Stimulated activated CD4-positive, alpha-beta T cell treated with anti-CD3 and anti-CD28 coated beads, Interleukin-12 subunit alpha, Interleukin-12 subunit beta, amount 100 ng/mL, for 4 hours (primary cell): ENCODE measurements around the gene ERBB4.

Source experiments
- DNase-seq: peaks from one replicate; pipeline ENCODE4 v3.0.0-alpha.2; 2020

The ERBB4 gene

DNA sequence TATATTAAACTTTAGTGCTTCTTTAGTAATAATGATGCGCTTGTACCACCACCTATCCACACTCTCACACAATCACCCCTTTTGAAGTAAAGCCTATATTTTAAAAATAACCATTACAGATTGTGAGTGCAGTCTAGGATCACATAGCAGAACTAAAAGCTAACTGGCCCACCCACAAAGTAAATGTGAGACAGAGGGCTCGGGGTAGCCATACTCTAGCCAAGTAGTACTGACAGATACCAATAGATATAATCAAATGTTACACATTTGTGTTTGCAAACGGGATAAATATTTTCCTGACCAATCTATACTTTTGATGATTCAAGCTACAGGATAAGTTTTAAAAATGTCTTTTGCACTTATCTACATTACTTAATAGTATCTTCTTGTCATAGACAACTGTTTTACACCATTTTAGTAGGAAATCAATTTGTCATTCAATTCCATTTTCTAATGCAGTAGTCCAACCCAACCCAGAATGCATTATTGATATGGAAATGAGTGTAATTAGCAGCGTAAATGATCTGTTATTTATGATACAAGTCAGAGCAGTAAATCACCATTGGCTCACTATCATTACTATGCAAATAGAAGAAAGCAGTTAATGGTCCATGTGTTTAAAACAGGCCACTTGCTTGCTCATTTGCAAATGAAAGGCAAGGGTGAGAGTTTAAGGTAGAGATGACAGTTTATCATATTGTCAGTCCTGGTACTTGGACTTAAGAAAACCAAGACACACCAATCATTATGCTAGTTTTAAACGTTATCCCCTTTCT lies 111.8 kb downstream of the ERBB4 start:
- DNase-seq: no peak

DNA sequence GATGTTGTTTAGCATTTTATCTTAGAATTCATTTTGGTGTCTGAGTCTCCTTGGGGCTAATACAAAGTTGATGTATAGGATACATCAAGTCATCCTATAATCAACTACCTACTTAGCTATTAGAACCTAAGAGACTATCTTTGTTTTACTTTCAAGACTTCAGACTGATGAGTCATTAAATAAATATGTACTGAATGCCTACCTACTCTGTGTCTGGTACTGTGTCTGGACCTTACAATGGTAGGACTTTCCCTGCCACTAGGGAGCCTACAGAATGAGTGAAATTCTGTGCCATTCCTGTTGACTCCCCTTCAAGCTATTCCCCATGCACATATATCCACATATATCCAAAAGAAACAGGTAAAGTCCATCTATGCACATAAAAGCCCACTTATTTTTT lies 114.5 kb downstream of the ERBB4 start:
- DNase-seq: no peak

DNA sequence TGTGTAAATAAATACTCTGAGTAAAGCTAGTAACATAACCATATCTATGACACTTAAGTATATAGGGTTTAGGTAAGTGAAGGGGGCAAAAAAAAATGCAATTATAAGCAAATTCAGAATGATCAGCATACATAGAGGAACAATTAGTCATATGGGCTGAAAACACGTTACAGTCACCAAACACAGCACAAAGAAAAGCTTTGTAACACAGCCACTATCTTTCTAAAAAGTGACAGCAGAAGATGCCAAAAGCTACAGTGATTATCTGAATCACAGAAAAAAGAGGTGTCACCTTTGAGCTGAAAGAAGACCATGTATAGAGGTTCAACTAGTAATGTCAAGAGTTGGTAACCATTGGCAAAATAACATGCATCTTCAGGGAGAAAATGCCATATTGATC lies 115.5 kb downstream of the ERBB4 start:
- DNase-seq: no peak

DNA sequence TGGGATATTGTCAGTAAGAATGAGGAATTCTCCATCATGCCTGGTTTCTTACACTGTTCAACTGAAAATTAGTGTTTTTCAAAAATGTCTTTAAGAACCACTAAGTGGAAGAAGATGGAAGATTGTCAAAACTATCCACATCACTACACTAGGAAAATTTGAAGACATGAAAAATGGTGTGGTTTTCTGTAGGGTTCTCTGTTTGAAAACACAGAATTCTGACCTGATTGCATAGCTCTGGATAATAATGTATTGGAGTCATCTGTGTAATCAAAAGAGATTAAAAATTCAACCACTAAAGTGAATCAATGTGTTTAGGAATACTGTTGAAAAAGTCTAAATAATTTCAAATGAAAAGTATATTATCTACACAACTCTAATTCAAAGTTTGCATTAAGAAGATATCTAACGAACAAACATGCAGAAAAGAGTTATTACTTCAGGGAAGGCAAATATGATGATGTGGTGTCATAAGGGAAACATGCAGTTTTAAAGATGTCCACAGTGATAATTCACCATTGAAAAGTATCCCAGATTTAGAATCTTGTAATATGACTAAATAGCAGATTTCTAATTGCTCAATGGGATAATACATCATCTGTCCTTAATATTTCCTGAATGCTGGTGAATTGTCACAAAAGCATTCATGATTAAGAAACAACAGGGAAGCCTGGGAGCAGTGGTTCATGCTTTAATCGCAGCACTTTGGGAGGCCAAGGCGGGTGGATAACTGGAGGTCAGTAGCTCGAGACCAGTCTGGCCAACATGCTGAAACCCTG lies 116.9 kb downstream of the ERBB4 start:
- no peak for DNase-seq

DNA sequence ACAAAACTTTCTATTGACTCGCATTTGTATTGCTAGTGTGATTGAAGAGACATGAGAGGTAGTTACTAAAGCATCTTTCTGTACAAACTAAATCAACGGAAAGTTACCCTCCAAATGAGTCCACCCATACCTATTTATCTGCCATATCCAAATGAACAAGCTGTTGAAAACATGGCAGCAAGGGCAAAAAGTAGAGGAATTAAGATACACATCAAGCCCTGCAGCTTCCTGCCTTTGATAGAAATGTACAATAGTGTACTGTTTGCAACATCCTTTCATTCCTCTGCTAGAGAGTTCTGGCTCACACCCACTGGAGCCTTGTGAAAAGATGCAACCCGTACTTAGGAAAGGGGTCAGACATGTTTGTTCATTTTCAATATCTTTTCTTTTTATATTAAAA lies 122.5 kb downstream of the ERBB4 start:
- DNase-seq: no peak

DNA sequence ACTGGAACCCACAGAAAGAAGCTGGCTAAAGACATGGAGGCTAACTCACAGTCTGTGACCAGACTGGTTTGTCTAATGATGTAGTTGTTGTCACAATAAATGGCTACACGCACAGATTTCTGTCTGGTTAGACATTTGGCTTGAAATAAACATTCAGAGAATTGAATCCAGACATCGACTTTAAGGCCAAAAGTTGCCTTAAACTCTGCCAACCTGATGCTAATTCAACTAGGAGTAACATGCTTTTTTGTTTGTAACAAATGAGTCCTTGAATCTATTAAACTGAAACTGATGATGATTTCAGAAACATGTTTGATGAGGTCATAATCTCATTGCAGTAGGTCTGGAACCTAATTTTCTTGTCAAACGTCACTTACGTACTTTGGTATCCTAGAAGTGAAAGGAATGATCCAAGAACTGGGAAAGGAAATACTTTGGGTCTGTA lies 123.8 kb downstream of the ERBB4 start:
- no peak for DNase-seq

DNA sequence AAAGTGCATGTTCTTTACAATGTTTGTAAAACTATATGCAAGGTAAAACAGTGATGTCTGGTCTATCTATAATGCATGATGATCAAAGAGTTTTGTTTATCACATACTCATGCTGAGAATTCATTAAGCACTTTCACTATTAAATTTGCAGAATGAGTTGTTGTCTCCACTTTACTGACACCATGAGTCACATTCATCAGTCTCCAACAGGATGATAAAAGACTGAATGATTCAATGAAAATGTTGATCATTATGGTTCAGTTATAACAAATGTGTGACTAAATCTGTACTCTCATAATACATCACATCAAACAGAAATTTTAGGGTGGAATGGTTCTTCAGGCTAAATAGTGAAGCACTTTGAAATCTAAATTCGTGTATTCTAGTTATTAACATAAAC lies 129.0 kb downstream of the ERBB4 start:
- no peak for DNase-seq

DNA sequence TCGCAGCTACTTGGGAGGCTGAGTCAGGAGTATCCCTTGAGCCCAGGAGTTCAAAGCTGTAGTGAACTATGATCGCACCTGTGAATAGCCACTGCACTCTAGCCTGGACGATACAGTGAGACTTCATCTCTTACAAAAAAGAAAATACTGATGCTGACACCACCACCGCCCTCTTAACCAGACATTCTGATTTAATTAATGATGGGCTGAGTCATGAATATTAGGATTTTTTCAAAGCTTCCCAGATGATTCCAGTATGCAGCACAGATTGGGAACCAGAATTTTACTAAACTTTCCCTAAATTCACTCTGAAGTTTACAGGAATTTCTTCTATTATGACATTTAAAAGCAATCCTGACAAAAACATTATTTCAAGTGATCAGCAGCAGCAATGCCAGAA lies 130.1 kb downstream of the ERBB4 start:
- no peak for DNase-seq

DNA sequence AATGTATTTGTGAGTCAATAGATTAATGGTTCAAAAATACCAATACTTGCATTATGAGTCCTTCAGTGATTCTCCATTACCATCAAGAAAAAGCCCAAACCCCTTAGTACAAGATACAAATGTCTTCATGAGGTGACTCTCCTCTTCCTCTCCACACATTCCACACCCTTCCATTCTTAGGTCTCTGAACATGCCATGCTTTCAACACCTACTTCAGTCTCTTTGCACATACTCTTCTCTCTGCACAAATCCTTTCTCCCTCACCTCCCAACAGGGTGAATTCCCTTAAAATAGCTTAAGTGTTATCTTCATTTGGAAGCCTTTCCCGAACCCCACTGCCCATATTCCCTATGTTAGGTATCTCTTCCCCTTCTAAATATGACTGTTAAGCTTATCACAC lies 131.9 kb downstream of the ERBB4 start:
- DNase-seq: no peak

DNA sequence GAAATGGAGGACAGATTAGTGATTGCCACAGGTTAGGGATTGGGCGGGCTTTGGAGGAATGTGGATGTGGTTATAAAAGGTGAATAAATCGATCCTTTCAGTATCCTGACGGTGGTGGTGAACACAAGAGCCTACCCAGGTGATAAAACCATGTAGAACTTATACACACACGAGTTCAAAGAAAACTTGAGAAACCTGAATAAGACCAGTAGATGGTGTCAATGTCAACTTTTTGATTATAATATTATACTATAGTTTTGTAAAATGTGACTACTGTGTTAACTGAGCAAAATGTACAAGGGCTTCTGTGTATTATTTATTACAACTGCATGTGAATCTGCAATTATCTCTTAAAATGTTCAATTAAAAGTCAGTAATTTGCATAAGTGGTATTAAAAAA lies 136.3 kb downstream of the ERBB4 start:
- no peak for DNase-seq

DNA sequence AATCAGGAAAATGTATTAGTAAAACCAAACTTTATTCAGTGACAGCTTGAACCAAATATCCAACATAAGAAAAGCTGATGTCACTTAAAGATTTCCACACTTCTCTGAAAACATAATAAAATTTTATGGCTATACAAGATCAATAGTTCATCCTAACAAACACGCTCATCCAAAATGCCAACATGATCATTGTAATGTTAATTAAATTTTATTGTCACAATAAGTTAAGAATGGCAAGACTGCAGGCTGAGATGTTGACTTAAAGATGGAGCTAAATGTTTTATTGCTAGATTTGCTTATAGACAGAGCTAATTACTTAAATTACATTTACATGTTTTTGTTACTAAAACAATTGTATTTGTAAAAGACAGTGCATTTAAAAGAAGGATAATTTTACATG lies 140.3 kb downstream of the ERBB4 start:
- no peak for DNase-seq

DNA sequence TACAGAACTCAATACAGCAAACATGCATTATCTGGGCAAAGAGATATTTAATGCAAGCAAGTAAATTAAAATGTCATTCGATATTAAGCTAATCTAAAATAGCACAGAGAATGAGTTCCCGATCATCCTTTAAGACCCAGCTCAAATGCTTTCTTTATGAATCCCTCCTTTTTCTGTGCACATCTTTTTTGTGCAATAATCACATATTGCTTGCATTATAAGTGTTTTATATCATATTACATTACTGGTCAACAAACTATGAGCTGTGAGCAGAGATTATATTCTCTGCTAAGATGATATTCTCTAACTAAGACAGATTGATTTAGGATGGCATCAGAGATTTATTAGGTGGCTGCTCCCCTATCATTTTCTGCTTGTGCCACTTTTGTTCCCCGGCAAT lies 146.1 kb downstream of the ERBB4 start:
- DNase-seq: no peak

DNA sequence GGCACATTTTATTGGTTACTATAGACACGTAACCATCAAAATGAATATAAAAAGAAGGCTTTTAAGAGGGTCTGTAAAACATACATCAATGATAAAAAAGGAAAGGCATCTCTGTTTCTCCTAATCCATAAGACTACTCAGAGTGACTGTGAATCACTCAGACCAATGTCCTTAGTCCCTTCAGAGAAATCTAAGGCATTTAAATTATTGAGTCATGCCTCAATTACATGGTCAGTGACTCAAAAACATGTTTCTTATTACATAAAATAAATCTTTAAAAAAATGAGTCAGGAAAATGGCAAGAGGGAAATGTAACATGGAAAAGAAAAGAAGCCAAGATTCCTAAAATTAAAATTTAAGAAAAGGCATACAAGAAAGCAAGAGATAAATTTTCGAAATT lies 146.6 kb downstream of the ERBB4 start:
- no peak for DNase-seq

DNA sequence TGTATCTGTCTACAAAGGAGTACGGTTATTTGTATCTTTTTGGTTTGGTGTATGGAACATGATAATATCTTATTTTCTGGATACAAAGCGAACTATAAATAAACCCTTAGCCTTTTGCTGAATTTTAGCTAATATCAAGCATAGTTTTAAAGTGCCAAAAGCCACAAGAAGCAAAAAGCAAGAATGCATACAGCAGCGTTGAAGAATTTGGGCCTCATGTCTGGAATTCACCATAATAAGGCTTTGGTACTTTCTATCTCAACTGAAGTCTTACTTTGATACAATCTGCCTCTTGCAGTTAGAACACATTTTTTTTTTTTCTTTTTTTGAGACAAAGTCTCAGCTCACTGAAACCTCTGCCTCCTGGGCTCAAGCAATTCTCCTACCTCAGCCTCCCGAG lies 151.5 kb downstream of the ERBB4 start:
- no peak for DNase-seq

DNA sequence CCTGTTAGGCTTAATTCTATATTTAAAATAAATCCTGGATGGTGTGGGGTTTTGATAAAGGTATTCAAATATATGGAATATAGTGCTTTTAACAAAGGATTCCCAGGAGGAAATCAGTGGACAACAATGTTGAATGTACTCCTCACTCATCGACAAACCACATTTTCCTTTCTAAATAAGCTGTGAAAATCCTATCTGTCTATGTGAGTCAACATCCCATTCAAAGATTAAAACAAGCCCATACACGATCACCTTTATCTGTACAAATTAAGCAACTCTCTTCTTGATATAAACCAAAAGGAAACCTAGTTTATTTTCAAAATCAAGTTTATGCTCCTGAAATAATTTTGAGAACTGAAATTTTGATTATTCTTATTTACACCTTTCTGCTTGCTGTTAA lies 153.4 kb downstream of the ERBB4 start:
- no peak for DNase-seq

DNA sequence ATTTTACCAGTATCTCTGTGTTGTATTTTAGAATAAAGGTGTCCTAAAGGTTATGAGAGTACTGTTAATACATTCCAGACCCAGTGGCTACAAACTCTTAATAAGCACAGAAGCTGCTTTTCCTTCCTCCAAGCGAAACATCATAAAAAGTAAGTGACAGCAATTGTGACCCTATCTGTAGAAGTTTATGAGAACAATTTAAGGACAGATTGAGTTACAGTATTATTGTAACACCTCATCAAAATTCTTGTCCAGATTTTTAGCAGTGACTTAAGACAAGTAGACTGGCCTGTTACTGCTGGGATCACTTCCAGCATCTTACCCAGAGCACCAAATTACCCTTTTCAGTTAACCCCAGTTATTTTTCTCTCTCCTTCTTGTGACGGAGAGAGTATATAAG lies 154.6 kb downstream of the ERBB4 start:
- no peak for DNase-seq

DNA sequence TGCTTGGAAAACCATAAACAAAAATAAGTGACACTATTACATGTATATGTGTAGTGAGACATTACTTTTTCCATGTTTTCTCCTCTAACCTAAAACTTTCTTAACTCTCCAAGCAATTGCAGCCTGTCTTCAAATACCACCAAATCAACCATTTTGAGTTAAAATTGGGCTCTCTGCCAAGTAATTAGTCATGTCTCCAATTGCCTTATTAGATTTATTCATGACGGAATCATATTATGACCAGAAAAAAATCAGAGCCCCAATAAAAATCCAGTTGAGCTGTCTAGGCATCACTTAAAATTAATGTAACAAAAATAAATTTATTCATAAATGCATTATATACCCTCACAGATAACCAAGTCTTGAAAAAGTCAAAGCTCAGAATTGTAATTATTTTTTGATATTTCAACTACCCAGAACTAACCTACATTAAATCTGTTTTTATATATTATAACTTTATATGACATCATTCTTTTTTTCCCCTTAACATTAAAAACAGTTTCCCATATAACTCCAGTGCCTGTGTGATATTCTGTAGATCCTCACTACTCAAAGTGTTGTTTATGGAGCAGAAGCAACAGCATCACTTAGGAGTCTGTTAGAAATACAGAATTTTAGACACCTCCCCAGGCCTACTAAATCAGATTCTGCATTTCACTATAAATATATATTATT lies 157.0 kb downstream of the ERBB4 start:
- DNase-seq: no peak

DNA sequence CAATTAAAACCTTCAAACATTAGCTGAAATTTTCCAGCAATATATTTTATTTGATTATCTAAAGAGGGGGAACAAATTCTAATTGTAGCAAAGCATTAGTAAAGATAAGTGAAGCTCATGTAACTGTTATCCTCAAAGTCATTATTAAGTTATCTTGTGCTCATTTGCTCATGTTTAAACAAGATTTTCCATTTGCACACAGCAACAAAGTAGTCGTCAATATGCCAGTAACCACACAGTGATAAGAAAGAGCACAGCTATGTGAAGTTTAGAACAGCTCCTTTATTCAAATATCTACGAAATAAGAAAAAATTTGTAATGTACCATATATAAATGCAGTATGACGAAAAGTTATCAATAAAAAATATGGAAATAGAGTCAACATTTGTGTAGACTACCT lies 159.5 kb downstream of the ERBB4 start:
- no peak for DNase-seq

DNA sequence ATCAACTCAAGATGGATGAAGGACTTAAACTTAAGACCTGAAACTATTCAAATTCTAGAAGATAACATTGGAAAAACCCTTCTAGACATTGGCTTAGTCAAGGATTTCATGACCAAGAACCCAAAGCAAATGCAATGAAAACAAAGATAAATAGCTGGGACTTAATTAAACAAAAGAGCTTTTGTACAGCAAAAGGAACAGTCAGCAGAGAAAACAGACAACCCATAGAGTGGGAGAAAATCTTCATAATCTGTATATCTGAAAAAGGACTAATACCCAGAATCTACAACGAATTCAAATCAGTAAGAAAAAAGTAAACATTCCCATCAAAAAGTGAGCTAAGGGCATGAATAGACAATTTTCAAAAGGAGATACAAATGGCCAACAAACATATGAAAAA lies 171.2 kb downstream of the ERBB4 start:
- DNase-seq: no peak

DNA sequence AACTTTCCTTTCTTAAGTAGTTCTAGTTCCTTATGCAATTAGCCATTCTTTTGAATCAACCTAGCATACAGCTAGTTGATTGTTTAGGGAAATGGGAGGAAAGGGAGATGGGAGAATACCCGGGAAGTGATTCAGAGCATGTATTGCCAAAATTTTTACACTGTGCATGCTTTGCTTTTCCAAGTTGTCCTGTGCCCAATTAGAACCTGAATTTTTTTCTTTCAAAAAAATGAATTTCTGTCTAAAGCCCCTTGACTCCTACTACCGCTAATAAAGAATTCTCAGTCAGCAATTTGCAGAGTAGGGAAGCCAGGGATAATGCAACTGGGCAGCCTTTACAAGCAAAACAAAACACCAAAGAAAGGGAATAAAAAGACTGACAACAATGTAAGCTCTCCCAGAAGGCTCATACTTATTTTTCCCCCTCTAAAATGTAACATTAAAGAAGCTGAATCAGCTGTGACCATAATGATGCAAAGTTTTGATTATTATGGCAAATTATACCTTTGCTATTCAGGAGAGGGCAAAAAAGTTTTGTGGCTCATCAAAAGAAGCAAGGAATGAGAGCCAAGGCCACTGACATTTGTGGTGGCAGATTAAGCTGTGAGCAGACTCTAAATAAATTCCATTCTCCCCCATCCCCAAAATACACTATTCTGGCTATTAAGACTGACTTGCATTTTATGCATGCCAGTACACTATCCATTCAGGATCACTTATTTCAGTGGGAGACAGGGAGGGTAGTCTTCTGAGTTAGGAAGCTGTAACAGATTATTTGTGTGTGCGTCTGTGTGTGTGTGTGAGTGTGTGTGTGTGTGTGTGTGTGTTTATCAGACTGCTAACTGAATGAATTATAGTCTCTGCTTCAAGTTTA lies 174.3 kb downstream of the ERBB4 start:
- no peak for DNase-seq

DNA sequence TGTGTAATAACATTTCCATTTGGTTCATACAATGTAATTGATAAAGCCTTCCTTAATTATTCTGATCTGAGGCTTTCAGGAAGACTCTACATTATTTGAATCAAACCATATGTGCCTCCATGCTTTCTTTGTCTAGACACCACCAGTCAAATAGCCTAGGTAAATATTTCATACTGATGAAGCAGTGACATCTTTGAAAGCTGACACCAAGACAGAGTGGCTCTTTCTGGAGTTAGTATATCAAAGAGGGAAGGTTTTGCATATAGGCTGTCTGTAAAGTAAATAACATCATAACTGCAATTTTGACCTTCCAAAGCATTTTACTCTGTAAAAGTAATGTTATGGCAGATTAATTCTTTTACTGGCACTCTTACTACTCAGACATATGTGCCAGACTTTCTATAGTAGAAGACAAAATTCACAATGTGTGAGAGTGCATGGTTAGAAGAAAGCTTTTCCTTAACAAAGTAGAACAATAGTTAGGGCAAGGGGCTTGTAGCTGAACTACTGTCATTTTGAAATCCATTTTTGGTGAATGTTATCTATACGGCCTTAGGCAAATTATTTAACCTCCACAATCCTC lies 177.3 kb downstream of the ERBB4 start:
- DNase-seq: no peak

DNA sequence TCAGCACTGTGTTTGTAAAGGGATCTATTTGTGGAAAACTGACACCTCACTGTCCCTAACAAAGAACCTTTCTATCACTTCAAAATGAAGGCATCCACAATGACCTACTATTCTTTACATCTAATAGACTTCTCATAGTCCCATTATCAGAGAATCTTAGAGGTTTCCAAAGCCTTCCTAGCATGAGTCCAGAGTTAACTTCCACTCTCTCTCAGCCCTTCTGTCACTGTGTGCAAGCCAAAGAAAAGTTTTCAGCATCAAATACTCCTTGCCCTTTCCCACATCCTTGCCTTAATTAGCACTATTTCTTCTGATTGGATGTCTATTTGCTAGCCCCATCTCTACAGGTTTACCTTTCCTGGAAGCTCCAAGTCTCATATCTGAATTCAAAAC lies 178.5 kb downstream of the ERBB4 start:
- DNase-seq: no peak
